GM23338 (cell line): ENCODE measurements around the gene SELENOH. TPM values are rescaled to one million over a fixed set of nuclear protein-coding genes. Genes with fewer than 3 reads are reported as not detected.
A peak's percentile ranks its signal among the peaks of the same experiment; 100 is the strongest.

Experiments
- ATAC-seq: fragments of 200-7000 bp; cut with Tn5 transposase; 3 replicates; pipeline ENCODE4 v1.9.1; 2020
- DNase-seq: peaks from one replicate; pipeline ENCODE4 v3.0.0-alpha.2; 2015; ENCODE audit warnings: low spot score
- H2AFZ ChIP-seq: fragments of 200-600 bp; sonication (generic); 2 replicates; pipeline ENCODE4 v1.8.0; 2016; ENCODE audit warnings: antibody characterized with exemption, mild to moderate bottlenecking, moderate library complexity
- H3F3A ChIP-seq: fragments of 200-600 bp; sonication (generic); replicated peaks from 2 replicates; pipeline ENCODE4 v1.8.0; 2017; ENCODE audit warnings: antibody characterized with exemption, mixed run types, low read depth
- H3K27ac ChIP-seq: fragments of 200-600 bp; sonication (generic); 2 replicates; pipeline ENCODE4 v1.6.1; 2016; ENCODE audit warnings: low read depth
- H3K27me3 ChIP-seq: fragments of 200-600 bp; sonication (generic); 2 replicates; pipeline ENCODE4 v1.8.0; 2016; ENCODE audit warnings: mild to moderate bottlenecking, mixed run types, moderate library complexity; ENCODE audit not compliant: insufficient read depth
- H3K36me3 ChIP-seq: fragments of 200-600 bp; sonication (generic); 2 replicates; pipeline ENCODE4 v1.8.0; 2016; ENCODE audit warnings: mild to moderate bottlenecking; ENCODE audit not compliant: insufficient read depth
- H3K4me1 ChIP-seq: fragments of 200-600 bp; sonication (generic); 2 replicates; pipeline ENCODE4 v1.8.0; 2016; ENCODE audit warnings: mild to moderate bottlenecking, moderate library complexity; ENCODE audit not compliant: insufficient read depth
- H3K4me2 ChIP-seq: fragments of 200-600 bp; sonication (generic); 2 replicates; pipeline ENCODE4 v1.7.1; 2017; ENCODE audit warnings: mixed run types
- H3K4me3 ChIP-seq: fragments of 200-600 bp; sonication (generic); 2 replicates; pipeline ENCODE4 v1.6.1; 2016; ENCODE audit warnings: mixed run types
- H3K79me2 ChIP-seq: fragments of 200-600 bp; sonication (generic); replicated peaks from 2 replicates; pipeline ENCODE4 v1.8.0; 2017; ENCODE audit warnings: mild to moderate bottlenecking; ENCODE audit not compliant: insufficient read depth
- H3K9me2 ChIP-seq: fragments of 200-600 bp; sonication (generic); 2 replicates; pipeline ENCODE4 v1.8.0; 2017; ENCODE audit not compliant: insufficient read depth
- H4K20me1 ChIP-seq: fragments of 200-600 bp; sonication (generic); replicated peaks from 2 replicates; pipeline ENCODE4 v1.8.0; 2017; ENCODE audit warnings: mild to moderate bottlenecking; ENCODE audit not compliant: insufficient read depth
- H3K27ac Mint-ChIP-seq: 2 replicates; pipeline ENCODE4 v1.8.0; 2020; ENCODE audit warnings: inconsistent platforms, mild to moderate bottlenecking, moderate library complexity, mixed read lengths
- H3K27me3 Mint-ChIP-seq: 3 replicates; pipeline ENCODE4 v1.8.0; 2022; ENCODE audit warnings: low read depth, mild to moderate bottlenecking, moderate library complexity, mixed read lengths, inconsistent platforms; ENCODE audit not compliant: insufficient read depth, poor library complexity
- H3K36me3 Mint-ChIP-seq: 3 replicates; pipeline ENCODE4 v1.8.0; 2021; ENCODE audit warnings: low read depth, mild to moderate bottlenecking, inconsistent platforms, moderate library complexity, mixed read lengths
- H3K4me1 Mint-ChIP-seq: 3 replicates; pipeline ENCODE4 v1.8.0; 2020; ENCODE audit warnings: mild to moderate bottlenecking, inconsistent platforms, mixed read lengths
- H3K4me3 Mint-ChIP-seq: 3 replicates; pipeline ENCODE4 v1.8.0; 2021; ENCODE audit warnings: moderate library complexity, mild to moderate bottlenecking, inconsistent platforms, mixed read lengths
- H3K9me3 Mint-ChIP-seq: 3 replicates; pipeline ENCODE4 v1.8.0; 2020; ENCODE audit warnings: moderate library complexity, mild to moderate bottlenecking, inconsistent platforms, mixed read lengths
- CREB1 ChIP-seq: fragments of 250-450 bp; sonication (Bioruptor Pico); IDR thresholded peaks from 2 replicates; pipeline ENCODE4 v1.5.0; 2020; ENCODE audit warnings: low read depth, mild to moderate bottlenecking, moderate library complexity
- EZH2 ChIP-seq: fragments of 200-600 bp; sonication (generic); IDR thresholded peaks from one replicate; pipeline ENCODE4 v1.8.0; 2017; ENCODE audit warnings: antibody characterized with exemption, mild to moderate bottlenecking, low read depth; ENCODE audit not compliant: unreplicated experiment
- EZH2phosphoT487 ChIP-seq: fragments of 200-600 bp; sonication (generic); IDR thresholded peaks from one replicate; pipeline ENCODE4 v1.8.1; 2018; ENCODE audit warnings: antibody characterized with exemption; ENCODE audit not compliant: unreplicated experiment
- JUNB ChIP-seq: IDR thresholded peaks from one replicate; pipeline ENCODE4 v1.6.1; 2016; ENCODE audit warnings: antibody characterized with exemption; ENCODE audit not compliant: unreplicated experiment
- NANOG ChIP-seq: IDR thresholded peaks from 2 replicates; pipeline ENCODE4 v1.6.1; 2016; ENCODE audit warnings: antibody characterized with exemption, borderline replicate concordance
- POLR2AphosphoS5 ChIP-seq: IDR thresholded peaks from 2 replicates; pipeline ENCODE4 v1.6.1; 2016; ENCODE audit warnings: antibody characterized with exemption, low read depth
- STAT1 ChIP-seq: IDR thresholded peaks from one replicate; pipeline ENCODE4 v1.6.1; 2016; ENCODE audit warnings: antibody characterized with exemption; ENCODE audit not compliant: unreplicated experiment
- ZNF114 ChIP-seq: fragments of 250-450 bp; sonication (Bioruptor Pico); IDR thresholded peaks from 2 replicates; pipeline ENCODE4 v1.5.0; 2020; ENCODE audit warnings: mild to moderate bottlenecking, moderate library complexity
- ZNF331 ChIP-seq: fragments of 250-450 bp; sonication (Bioruptor Pico); IDR thresholded peaks from 2 replicates; pipeline ENCODE4 v1.5.0; 2020; ENCODE audit warnings: low read depth, mild to moderate bottlenecking, moderate library complexity
- polyA plus RNA-seq: library from polyadenylated mRNA; unstranded; fragments of >200 nt; fragmentation: Nextera tagmentation; extraction: Ambion mirVana; gene quantifications from 2 replicates; pipeline ENCODE4 v1.2.1, GENCODE V29; 2016
- total RNA-seq: library from RNA; depleted of rRNA; stranded (reverse); fragments of >200 nt; shearing (Covaris generic); gene quantifications from 2 replicates; pipeline ENCODE4 v1.2.3, GENCODE V29; 2014
- TF ChIP-seq, protein P1 (sequence below): IDR thresholded peaks from 2 replicates; pipeline ENCODE4 v1.6.1; 2016; ENCODE audit warnings: antibody characterized with exemption
- TF ChIP-seq, protein P2 (sequence below), 2 experiments: fragments of 200-600 bp in 1 of 2; sonication (generic) in 1 of 2; conservative IDR thresholded peaks; 2 replicates each; pipeline versions ENCODE4 v1.5.1 to v1.6.1; 2016 to 2017; ENCODE audit warnings: antibody characterized with exemption in 2 of 2, low read depth in 2 of 2, mild to moderate bottlenecking in 2 of 2, moderate library complexity in 1 of 2

SELENOH gene
- total and polyA plus RNA-seq, 2 experiments from 2014 or later = 282 to 379 TPM

DNA sequence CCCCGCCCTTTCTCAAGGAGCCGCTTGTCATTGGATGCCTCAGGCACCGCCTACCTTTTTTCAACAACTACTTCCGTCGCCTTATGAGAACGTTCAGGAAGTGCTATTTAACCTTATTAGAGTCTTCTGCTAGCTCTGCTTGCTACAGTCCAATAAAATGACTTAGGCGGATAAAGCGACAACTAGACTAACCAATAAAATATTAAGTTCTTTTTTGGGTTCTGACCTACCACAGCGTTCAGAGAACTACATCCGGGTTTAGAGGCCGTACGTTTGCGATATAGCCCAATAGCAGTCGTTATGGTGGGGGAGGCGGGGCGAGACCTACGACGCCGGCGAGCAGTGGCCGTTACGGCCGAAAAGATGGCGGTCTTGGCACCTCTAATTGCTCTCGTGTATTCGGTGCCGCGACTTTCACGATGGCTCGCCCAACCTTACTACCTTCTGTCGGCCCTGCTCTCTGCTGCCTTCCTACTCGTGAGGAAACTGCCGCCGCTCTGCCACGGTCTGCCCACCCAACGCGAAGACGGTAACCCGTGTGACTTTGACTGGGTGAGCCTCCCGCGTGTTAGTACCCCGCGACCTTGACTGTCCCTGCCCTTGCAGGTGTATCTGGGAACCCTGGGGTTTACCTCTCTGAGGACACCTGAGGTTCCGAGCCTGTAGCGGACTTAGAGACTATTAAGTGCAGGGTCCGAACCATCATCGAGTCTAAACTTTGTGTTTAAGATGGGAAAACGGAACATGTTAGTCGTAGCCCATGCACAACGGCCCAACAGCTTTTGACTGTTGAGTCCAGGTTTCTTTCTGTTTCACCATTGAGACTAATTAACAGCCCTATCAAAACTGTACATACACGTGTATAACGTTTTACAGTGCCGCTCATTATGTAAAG is 28.8 kb upstream of the SELENOH start, which contains the start of gene TMX2:
Gene TMX2 (plus strand): TSS at position 338 of the 895 bp plus-strand sequence. CDS start 26 bp downstream, at position 364.
- Mint-ChIP-seq H3K27ac (peak within 1 kb of the TSS; percentile 99), H3K4me3 (peak within 1 kb of the TSS; percentile 99), H3K9me3 (peaks cover 8% of the 10 kb centered on the region), H3K4me1 (peaks cover 16% of the 10 kb centered on the region), H3K27me3 (peaks cover 6% of the 10 kb centered on the region), H3K36me3 (peaks cover 36% of the 10 kb centered on the region)
- Histone ChIP-seq H3K36me3 (no peaks in the 10 kb centered on the region), H3K27me3 (no peaks in the 10 kb centered on the region), H3K4me1 (peaks cover 8% of the 10 kb centered on the region; the same call in 1 of the 2 replicates), H3K9me2 (no peaks in the 10 kb centered on the region), H3F3A (peaks cover 4% of the 10 kb centered on the region; the same call in 1 of the 2 replicates), H3K27ac (peak within 1 kb of the TSS; percentile 57), H3K79me2 (peaks cover 55% of the 10 kb centered on the region), H3K4me3 (peak within 1 kb of the TSS; percentile 77), H2AFZ (no peak within 1 kb of the TSS), H3K4me2 (peak within 1 kb of the TSS; percentile 97), H4K20me1 (peaks cover 12% of the 10 kb centered on the region; the same call in 1 of the 2 replicates)
- DNase-seq (peak; percentile 98), ATAC-seq (peak; percentile 89)
- TF ChIP-seq, protein P1, sequence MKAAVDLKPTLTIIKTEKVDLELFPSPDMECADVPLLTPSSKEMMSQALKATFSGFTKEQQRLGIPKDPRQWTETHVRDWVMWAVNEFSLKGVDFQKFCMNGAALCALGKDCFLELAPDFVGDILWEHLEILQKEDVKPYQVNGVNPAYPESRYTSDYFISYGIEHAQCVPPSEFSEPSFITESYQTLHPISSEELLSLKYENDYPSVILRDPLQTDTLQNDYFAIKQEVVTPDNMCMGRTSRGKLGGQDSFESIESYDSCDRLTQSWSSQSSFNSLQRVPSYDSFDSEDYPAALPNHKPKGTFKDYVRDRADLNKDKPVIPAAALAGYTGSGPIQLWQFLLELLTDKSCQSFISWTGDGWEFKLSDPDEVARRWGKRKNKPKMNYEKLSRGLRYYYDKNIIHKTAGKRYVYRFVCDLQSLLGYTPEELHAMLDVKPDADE = peak; percentile 73
- peak; percentile 91 for TF ChIP-seq CREB1
- TF ChIP-seq, protein P2, sequence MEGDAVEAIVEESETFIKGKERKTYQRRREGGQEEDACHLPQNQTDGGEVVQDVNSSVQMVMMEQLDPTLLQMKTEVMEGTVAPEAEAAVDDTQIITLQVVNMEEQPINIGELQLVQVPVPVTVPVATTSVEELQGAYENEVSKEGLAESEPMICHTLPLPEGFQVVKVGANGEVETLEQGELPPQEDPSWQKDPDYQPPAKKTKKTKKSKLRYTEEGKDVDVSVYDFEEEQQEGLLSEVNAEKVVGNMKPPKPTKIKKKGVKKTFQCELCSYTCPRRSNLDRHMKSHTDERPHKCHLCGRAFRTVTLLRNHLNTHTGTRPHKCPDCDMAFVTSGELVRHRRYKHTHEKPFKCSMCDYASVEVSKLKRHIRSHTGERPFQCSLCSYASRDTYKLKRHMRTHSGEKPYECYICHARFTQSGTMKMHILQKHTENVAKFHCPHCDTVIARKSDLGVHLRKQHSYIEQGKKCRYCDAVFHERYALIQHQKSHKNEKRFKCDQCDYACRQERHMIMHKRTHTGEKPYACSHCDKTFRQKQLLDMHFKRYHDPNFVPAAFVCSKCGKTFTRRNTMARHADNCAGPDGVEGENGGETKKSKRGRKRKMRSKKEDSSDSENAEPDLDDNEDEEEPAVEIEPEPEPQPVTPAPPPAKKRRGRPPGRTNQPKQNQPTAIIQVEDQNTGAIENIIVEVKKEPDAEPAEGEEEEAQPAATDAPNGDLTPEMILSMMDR (conservative IDR thresholded peaks at IDR 0.05; ENCODE audit: low read depth in 2 of 2) = no peak
- peak; percentile 61 for TF ChIP-seq POLR2AphosphoS5

DNA sequence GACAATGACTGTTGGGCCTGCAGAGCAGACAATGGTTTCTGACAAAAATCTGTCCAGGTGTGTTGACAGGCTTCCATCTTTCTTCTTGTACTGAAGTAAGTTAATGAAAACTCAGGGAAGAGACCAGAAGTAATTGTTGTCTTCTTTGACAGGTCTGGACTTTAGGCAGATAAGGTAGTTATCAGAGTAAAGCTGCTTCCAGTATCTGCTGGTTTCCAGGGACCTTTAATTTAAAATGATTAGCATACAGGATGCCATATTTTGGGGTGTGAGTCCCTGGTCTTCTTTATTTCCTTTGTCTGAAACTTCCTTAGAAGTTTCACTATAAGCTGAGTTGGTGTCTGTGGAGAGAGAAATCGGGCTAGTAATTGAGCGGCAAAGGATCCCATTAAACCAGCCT is 27.5 kb upstream of the SELENOH start:
- peak overlapping the region; percentile 77 for H3K4me3 ChIP-seq
- Mint-ChIP-seq H3K9me3 (peaks cover 18% of the 10 kb centered on the region), H3K27ac (peak overlapping the region; percentile 99), H3K27me3 (peaks cover 6% of the 10 kb centered on the region), H3K36me3 (peaks cover 49% of the 10 kb centered on the region), H3K4me1 (peaks cover 16% of the 10 kb centered on the region), H3K4me3 (peak overlapping the region; percentile 99)
- DNase-seq = no peak
- H2AFZ ChIP-seq = no peak overlapping the region
- no peaks in the 10 kb centered on the region for H3K9me2 ChIP-seq
- H3K4me2 ChIP-seq = peak overlapping the region; percentile 97
- 0 out of 2 replicates have a peak, but pooled peaks cover 4% of the 10 kb centered on the region for H3K36me3 ChIP-seq
- no peaks in the 10 kb centered on the region for H3K27me3 ChIP-seq
- peaks cover 8% of the 10 kb centered on the region; the same call in 1 of the 2 replicates for H3K4me1 ChIP-seq
- H3K27ac ChIP-seq = no peak overlapping the region; the same call in 1 of the 2 replicates
- peaks cover 4% of the 10 kb centered on the region; the same call in 1 of the 2 replicates for H3F3A ChIP-seq
- ATAC-seq = no peak
- peaks cover 12% of the 10 kb centered on the region; the same call in 1 of the 2 replicates for H4K20me1 ChIP-seq
- peaks cover 60% of the 10 kb centered on the region for H3K79me2 ChIP-seq
- no peak for TF ChIP-seq NANOG
- no peak for TF ChIP-seq EZH2
- no peak for TF ChIP-seq CREB1
- no peak for TF ChIP-seq ZNF114
- TF ChIP-seq, protein P1 = no peak
- no peak for TF ChIP-seq STAT1
- TF ChIP-seq POLR2AphosphoS5 = no peak
- TF ChIP-seq ZNF331 (CRISPR knock-in tag) = no peak
- TF ChIP-seq EZH2phosphoT487 = no peak
- TF ChIP-seq, protein P2 (conservative IDR thresholded peaks at IDR 0.05; ENCODE audit: low read depth in 2 of 2) = no peak
- no peak for TF ChIP-seq JUNB
